HG03159 (cell line): ENCODE measurements around the gene VSIG10.
"Not testable (repeated sequence)": the region's sequence is repeated elsewhere in the genome, so short reads cannot be mapped to it uniquely, and the experiment has no call there.

Experiments used
- ATAC-seq: cut with Tn5 transposase; IDR thresholded peaks from one replicate; pipeline ENCODE4 v1.9.1; 2021; ENCODE audit warnings: mild to moderate bottlenecking, moderate library complexity; ENCODE audit not compliant: unreplicated experiment

VSIG10 gene

DNA sequence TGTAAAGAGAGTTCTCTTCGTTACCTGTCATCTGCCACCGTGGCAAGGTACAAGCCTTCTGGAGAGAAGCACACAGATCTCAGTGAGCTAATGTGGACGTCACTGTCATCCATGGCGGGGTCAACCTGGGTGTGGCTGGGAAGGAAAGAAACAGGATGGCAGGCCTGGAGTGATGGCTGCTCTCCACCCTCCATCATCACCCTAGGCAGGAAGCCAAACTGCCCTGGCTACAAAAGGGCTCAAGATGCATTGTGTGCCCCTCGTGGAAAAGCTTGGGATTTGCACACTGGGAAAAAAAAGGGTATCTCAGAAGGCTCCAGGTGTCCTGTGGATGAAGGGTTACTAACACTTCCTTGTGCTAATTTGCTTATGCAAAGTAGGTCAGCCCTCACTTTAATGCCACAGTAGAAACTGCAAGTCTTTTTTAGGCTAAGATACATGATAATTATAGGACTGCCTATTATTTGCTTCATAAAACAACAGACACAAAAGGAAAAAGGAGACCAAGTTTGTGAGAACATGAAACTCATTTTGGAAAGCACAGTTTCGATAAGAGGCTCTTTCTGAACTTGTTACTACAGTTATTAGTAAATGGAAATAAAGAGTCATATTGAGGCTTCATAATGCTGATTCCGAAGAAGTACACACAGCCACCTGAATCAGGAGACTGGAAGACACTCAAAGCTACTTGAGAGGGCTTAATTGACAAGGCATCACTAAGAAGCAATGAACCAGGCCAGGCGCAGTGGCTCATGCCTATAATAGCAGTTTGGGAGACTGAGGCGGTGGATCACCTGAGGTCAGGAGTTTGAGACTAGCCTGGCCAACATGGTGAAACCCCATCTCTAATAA lies 68.4 kb downstream of the VSIG10 start:
- ATAC-seq = peak; percentile 76

DNA sequence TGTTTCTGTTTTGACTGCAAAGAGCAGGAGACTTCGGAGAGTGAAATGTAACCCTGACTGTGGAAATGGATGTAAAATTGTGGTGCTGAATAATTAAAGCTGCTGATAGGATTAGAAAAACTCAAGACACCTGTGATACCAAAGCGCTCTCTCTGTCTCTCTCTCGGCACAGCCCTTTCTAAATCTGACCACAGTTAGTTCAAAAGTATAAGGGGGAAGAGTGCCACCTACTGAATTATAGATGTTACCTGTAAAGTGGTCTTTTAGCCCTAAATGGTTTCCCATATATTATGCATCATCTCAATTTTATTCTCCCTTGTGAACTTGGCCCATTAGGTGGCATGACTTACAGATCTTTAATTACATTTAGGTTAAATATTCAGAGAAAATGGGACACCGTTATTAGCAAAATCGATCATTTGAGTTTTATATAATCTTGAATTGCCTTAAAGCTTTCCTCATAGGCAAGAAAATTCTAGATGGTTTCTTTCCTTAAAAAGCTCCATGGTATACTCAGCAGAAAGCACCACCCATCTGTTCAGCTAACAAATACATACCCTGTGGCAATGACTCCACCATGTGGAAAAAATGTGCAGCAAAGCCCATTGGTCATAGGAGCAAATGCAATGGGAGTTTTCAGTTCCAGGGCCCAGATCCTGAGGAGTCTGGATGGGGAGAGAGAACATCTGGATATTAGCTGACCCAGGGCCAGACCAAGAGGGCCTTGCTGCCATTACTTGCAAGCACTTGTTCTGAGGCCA lies 69.2 kb downstream of the VSIG10 start:
- no peak for ATAC-seq

DNA sequence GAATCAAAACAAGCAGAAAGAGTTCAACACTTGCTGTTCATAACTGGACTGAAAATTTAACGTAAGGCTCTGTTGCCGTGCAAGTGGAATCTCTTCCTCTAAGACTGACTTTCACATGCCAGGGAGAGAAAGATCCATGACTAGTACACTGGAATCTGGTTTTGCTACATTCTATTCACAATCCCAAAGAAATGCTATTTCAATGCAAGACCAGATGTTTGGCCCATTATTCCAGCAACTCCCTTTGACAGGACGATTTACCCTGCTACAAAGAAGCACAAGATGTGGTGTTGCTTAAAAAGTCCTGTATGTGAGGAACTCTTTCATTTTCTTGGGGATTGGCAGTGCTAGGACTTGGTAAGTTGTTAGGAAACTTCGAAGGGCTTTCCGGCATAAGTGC lies 69.9 kb downstream of the VSIG10 start:
- ATAC-seq = no peak

DNA sequence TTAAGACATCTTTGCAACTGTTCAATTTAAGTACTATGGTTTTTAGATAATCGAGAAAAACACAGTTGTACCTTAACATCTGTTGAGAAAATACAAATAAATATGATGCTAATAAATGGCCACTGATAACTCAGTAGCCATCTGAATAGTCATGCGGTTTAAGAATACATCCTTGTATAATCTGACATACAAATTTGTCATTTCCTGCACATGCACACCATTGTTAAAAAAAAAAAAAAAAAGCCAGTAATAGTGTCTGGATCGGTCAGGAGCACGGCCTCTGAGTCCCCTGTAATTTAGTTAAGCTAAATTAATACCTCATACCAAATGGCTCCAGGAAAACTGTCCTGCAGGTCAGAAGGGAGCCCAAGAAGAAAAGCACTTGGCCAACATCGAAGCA lies 70.5 kb downstream of the VSIG10 start:
- no peak for ATAC-seq

DNA sequence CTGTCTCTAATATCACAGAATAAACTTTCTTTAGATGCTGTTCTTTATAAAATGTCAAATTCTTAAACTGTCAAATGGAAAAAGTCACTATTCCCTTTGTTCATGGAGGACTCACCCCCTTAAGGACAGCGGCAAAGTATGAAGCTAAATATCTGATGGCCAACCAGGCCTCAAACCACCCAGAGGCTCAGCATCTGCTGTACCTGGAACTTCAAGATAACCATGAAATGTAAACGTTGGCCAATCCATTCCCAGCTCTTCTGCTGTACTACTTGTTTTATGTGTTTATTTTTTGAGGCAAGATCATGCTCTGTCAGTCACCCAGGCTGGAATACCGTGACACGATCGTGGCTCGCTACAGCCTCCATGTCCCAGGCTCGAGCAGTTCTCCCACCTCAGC lies 71.6 kb downstream of the VSIG10 start:
- ATAC-seq = no peak

DNA sequence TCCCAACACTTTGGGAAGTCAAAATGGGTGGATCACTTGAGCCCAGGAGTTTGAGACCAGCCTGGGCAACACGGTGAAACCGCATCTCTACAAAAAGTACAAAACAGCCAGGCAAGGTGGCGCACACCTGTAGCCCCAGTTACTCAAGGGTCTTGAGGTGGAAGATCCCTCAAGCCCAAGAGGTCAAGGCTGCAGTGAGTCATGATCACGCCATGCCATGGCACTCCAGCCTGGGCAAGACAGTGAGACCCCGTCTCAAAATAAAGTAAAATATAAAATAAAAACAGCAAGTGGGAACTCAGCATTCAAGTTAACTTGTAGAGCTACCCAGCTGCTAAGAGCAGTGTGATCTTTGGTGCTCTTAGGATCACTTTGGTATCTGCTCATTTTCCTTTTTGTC lies 74.6 kb downstream of the VSIG10 start:
- no peak for ATAC-seq

DNA sequence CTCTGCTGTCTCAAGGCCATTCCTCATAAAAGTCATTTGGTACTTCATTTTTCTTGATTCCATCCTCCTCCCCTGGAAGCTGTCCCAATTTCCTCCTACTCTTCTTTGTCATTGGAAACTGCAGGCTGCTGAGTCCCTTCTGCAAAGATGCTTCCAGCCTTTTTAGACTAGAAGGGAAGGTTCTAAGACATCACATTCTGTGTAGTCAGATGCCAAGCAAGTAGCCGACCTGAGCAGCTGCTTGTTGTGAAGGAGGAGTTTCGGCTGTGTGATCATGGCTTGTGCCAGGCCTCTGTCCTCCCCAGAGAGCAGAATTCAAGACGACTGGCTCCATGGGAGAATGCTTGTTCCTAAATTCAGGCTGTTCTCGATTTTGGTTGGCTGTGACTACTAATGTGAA lies 78.6 kb downstream of the VSIG10 start:
- ATAC-seq = no peak

DNA sequence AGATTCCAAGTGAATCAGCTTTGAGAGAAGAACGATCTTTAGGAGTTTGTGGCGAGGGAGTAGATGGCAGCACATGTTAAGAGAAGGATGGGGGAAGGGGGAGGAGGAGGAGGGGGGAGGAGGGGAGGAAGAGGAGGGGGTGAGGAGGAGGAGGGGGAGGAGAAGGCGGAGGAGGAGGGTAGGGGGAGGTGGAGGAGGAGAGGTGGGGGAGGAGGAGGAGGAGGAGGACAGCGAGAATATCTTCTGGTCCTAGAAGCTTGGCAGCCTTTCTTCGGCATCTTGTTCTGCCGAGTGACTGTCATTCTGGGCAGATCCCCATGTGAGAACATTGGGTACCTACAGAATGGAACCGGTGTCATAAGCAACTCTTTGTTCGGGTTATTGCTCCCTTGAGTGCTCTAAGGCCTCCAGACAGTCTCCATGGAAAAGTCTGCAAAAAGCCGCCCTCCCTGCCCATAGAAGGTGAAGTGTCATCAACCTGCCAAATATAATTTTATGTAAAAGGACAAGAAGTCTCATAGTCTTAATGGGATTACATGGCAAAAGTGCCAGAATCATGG lies 80.4 kb downstream of the VSIG10 start:
- no peak for ATAC-seq

DNA sequence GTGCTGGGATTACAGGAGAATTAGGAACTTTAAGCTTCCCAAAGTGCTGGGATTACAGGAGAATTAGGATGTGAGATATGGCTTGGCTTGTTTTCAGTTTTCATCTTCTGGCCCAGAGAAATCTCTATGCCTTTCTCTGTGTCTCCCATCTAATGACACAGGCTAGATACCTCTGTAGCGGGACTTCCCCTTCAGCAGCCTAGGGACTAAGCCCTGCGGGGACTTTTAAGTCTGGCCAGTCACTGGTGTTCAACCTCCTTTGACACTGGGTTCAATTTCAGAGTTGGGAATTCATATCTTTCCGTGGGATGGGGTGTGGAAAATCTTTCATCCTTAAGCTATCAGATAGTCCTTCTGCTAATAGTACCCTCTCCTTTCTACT lies 81.1 kb downstream of the VSIG10 start:
- no peak for ATAC-seq

DNA sequence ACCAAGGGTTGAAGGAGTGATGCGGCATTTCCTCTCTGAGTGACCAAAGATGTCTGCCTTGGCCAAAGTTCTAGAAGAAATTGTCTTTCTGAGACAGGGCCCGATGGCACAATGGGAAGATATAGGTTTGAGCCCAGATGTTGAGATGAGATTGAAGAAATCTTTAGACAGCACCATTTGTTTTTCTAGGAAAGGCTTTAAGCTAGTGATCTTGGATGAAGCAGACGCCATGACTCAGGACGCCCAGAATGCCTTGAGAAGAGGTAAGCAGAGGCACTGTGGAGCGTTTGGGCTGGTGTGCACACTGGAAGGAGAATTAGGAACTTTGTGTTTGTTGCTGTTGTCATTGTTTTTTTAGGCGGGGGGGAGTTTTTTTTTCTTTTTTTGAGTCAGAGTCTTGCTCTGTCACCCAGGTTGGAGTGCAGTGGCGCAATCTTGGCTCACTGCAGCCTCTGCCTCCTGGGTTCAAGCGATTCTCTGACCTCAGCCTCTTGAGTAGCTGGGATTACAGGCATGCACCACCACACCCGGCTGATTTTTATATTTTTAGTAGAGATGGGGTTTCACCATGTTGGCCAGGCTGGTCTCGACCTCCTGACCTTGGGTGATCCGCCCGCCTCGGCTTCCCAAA lies 81.6 kb downstream of the VSIG10 start:
- ATAC-seq = not testable (repeated sequence)

DNA sequence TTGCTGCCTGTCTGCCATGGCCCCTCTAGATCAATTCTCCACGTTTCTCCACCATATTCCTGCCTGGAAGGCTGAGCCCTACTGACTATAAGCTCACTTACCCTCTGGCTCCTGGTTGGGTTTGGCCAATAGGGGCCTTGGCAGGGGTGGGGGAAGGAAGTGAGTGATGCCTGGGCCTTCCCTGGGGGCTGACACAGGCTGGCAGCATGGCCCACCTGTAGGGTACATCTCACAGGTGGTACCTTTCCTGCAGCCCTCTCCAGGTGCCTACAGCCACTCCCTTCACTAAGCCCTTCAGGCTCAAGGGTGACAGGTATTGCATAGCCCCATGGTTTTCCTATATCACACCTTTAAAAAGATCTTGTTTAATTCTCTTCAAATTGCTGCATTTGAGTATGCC lies 83.8 kb downstream of the VSIG10 start:
- ATAC-seq = no peak

DNA sequence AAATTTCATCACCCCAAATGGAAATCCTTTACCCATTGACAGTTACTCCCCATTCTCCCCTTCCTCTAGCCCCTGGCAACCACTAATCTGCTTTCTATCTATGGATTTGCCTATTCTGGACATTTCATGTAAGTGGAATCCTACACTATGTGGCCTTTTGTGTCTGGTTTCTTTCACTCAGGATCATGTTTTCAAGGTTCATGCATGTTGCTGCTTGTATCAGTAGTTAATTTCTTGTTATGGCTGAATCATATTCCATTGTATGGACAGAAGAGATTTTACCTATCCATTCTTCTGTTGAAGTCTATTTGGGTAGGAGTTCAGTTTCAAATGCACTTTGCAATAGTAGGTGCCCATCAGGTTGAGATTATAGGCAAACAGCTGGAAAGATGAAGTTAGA lies 85.9 kb downstream of the VSIG10 start:
- ATAC-seq = no peak

DNA sequence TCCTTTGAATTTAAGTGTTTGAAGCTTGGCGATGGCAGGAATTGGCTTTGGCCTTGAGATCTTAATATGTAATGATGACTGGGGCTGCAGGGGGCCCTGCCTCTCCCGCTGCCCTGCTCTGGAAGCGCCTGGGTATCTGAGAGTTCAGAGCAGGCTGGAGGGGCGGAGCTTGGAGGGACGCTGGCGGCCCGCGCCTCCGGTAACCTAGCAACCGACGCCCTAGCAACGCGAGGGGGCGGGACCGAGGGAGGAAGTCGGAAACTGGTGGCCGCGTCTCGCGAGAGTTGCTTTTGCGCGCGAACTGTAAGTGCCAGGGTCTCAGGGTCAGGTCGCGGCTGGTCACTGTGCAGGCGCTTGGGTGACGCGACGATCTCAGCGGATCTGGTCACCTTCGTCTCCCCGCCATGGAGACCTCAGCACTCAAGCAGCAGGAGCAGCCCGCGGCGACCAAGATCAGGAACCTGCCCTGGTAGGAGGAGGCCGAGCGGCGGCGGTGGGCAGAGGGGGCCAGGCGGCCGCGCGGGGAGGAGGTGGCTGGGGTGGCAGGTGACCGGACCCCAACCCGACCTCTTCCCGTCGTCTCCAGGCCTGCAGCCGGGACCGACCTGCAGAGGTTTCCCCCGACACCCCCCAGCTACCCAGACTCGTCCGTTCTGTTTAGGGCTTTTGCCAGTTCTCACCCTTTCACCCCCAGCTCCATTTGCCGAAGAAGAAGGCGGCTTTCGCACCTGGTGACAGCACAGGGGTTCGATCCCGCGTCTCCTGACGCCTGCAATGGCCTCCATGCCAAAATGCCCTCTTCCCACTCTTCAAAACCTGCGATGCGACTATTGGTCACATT lies 87.2 kb downstream of the VSIG10 start, which contains the start of gene RFC5:
RFC5 (plus strand) TSS at position 280 of the 841 bp plus-strand sequence; CDS start at position 405, 125 bp downstream.
- peak; percentile 97 for ATAC-seq

DNA sequence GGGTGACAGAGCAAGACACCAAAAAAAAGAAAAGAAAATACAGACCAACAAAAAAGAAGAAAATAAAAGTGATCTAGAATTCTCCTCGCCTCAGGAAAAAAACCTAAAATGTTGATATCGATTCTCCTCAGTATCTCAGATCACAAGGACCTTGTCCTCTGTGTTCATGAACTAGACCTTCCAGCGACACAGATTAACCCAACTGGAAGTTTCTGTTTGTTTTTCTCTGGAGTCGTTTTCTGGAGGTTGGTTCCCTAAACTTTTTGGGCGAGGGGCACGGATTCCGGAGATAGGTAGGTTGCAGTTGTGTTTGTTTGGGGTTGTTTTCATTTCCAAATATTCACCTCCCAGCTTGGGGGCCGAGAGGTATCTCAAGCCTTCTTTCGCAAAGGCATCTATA lies 87.9 kb downstream of the VSIG10 start:
- no peak for ATAC-seq

DNA sequence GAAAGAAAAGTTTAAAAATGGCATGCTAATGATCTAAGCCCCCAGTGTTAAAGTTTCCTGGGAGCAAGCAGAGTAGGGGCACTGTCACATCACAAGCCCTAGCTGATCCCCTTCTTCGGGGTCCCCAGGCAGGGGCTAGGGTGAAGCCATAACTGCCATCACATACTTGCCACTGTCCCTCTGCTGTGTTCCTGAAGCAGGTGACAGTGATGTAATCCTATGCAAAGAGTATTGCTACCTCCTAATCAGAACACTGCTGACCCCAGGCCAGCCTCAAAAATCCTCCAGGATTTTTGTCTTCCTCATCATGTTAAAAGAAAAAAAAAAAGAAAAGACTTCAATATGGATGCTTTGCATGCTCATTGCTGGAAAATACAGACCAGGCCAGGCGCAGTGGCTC lies 88.5 kb downstream of the VSIG10 start:
- no peak for ATAC-seq
